Left ventricle myocardium superior (tissue), 1 donor: Measurements from ENCODE around the gene KLRC3. TPM values are rescaled to one million over a fixed set of nuclear protein-coding genes. Genes with fewer than 3 reads are reported as not detected.
"Not testable (repeated sequence)": the region's sequence is repeated elsewhere in the genome, so short reads cannot be mapped to it uniquely, and the experiment has no call there.

Source experiments
- ATAC-seq: fragments of 200-7000 bp; cut with Tn5 transposase; one replicate; pipeline ENCODE4 v1.9.1; 2020; ENCODE audit warnings: mild to moderate bottlenecking, moderate library complexity
- DNase-seq: peaks from one replicate; pipeline ENCODE4 v3.0.0-alpha.2; 2020
- intact Hi-C: fragments of 100-400 bp; cut with micrococcal nuclease; formaldehyde crosslinking; loops from one replicate; pipeline ENCODE4 v1.11.0; 2022
- total RNA-seq: library from RNA; stranded (reverse); fragmentation: NEBNext Ultra II Directional; extraction: Animal tissue kit (Norgen Biotek cat#: 25700); gene quantifications from one replicate; pipeline ENCODE4 v1.2.1, GENCODE V29; 2021
- donor health status: DM: no; HTN: yes; CAD: no; lungs with severe emphysema.

Gene KLRC3
- total RNA-seq, 1 donor from 2014 or later: not detected

DNA sequence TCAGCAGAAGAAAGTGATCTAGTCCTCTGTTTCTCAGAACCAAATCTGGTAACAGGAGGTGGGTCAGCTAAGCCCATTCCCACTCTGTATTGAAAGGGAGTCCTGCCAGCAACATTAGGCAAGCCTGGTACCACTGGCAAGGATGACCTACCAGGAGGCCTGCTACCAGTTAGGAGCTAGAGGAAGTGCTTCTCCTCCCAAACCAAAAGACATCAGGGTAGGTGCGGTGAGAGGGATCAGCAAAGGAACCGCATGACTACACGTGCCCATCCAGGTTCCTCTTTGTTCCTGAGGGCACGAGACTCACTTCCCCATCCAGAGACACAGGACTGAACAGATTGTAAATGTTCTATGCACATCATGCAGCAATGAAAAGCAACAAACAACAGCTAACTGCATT lies 13.7 kb downstream of the KLRC3 start:
- no peak for DNase-seq
- ATAC-seq: no peak
- intact Hi-C loops: no loop called here

DNA sequence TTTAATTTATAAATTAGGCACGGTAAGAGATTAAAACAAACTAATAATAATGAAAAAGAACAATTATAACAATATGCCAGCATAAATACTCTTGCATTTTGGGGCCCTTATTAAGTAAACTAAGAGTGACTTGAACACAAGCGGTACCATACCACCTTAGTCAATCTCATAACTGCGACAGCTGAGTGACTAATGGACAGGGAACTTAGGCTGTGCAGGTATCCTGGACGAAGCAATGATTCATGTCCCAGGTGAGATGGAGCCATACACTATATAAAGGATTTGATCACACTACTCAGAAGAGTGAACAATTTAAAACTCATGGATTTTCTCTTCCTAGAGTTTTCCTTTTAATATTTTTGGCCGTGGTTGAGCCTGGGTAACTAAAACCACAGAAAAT lies 15.1 kb downstream of the KLRC3 start:
- no peak for DNase-seq
- intact Hi-C loops: no loop called here
- ATAC-seq: no peak

GRCh38 chr12:10404798-10405197 lies 15.6 kb downstream of the KLRC3 start:
- intact Hi-C loops: no loop called here
- ATAC-seq (no peak), DNase-seq (no peak)

DNA sequence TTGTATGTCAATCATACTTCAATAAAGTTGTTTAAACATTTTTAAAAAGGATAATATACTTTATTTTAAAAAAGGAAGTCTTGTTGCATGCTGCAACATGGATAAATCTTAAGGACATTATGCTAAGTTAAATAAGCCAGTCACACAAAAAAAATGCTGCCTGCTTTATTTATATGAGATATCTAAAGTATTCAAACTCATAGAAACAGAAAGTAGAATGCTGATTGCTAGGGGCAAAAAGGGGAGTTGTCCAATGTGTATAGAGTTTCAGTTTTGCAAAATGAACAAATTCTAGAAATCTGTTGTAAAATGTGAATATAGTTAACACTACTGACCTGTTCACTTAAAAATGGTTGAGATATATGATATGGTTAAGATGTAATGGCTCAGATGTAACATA lies 19.6 kb downstream of the KLRC3 start:
- DNase-seq: no peak
- no peak for ATAC-seq
- intact Hi-C loops: no loop called here

DNA sequence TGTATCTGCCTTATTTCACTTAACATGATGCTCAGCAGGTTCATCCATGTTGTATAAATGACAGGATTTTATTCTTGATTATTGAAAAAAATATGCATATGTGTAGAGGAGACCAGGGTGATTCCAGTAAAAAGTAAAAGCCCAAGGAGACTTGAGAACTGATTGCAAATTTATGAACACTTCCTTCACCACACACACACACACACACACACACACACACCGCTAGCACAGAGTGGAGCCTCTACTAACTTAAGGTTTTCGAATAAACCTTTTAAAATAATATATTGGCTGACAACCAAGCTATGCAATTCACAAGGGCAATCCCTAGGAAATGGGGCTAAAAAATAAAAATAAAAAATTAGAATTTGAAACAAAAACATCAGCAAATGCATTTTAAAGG lies 22.2 kb downstream of the KLRC3 start:
- intact Hi-C loops: no loop called here
- ATAC-seq (no peak), DNase-seq (no peak)

DNA sequence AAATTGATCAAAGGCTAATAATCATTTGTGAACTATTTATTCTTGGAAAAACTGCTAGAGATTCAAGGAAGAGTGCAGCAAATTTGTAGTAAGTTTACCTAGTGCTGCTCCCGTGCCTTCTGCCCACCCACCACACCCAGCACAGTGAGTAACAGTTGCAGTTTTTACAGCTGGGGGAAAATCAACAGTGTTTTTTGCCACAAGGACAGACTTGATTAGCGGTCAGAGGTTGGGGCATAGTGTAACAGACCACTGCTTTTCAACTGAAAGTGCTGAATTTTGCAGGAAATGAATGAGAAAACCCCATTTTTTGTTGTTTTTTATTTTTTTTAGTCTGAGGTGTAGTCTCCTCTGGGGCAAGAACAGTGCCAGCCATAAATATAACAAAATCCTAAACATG lies 23.1 kb downstream of the KLRC3 start:
- DNase-seq: no peak
- intact Hi-C loops: no loop called here
- ATAC-seq: no peak

DNA sequence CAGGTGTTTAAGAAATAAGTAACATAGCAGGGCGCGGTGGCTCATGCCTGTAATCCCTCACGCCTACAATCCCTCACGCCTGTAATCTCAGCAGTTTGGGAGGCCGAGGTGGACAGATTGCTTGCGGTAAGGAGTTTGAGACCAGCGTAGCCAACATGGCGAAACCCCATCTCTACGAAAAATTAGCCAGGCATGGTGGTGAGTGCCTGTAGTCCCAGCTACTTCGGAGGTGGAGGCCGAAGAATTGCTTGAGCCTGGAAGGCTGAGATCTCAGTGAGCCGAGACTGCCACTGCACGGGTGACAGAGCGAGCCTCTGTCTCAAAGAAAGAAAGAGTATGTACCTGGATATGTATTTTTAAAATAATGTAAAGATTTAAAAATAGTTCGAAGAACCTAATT lies 24.2 kb downstream of the KLRC3 start:
- DNase-seq, intact Hi-C loops, ATAC-seq: not testable (repeated sequence)

GRCh38 chr12:10395390-10395998 lies 24.9 kb downstream of the KLRC3 start:
- DNase-seq (peak; percentile 24), ATAC-seq (peak; percentile 85)
- intact Hi-C loops: no loop called here

DNA sequence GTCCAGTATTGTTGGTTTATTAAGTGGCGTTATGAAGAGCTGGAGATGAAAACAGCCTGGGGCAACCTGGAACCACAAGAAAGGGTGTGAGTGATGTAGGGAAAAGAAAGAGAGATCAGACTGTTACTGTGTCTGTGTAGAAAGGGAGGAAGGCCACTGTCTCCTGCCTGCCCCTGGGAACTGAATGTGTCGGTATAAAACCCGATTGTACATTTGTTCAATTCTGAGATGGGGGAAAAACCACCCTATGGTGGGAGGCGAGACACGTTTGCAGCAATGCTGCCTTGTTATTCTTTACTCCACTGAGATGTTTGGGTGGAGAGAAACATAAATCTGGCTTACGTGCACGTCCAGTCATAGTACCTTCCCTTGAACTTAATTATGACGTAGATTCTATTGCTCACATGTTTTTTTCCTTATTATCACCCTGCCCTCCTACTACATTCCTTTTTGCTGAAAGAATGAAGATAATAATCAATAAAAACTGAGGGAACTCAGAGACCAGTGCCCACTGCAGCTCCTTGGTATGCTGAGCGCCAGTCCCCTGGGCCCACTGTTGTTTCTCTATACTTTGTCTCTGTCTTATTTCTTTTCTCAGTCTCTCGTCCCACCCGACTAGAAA lies 25.8 kb downstream of the KLRC3 start:
- DNase-seq, ATAC-seq, intact Hi-C loops: not testable (repeated sequence)

DNA sequence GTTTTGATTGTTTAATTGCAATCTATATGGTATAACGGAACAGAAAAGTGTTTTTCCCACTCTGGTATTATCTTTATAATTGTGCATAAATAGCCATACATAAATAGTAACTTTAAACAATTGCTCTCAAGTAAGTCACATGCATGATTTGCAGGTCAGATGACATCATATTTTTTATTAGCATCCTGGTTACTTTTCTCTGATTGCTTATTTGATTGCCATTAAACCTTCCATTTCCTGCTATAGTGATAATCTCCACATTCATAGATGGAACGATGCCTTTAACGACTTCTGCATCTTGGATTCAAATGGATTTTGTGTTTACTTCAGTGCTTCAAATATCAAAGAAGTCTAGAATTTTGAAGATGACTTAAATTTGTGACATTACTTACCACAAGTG lies 27.1 kb downstream of the KLRC3 start:
- no peak for ATAC-seq
- intact Hi-C loops: no loop called here

GRCh38 chr12:10392394-10392930 lies 27.9 kb downstream of the KLRC3 start:
- intact Hi-C loops: no loop called here
- DNase-seq (peak; percentile 49), ATAC-seq (peak; percentile 95)

More for the DNA sequence above, 27.1 kb downstream of the KLRC3 start:
- no peak for DNase-seq

DNA sequence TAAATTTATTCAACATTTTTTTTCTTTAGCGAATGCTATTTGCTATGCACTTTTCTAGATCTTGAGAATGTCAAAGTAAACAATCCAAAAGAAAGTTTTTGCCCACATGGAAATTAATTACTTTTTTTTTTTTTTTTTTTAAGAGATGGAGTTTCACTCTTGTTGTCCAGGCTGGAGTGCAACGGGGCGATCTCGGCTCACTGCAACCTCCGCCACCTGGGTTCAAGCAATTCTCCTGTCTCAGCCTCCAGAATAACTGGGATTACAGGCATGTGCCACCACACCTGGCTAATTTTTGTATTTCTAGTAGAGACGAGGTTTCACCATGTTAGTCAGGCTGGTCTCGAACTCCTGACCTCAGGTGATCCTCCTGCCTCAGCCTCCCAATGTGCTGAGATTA lies 29.4 kb downstream of the KLRC3 start:
- intact Hi-C loops, DNase-seq, ATAC-seq: not testable (repeated sequence)

DNA sequence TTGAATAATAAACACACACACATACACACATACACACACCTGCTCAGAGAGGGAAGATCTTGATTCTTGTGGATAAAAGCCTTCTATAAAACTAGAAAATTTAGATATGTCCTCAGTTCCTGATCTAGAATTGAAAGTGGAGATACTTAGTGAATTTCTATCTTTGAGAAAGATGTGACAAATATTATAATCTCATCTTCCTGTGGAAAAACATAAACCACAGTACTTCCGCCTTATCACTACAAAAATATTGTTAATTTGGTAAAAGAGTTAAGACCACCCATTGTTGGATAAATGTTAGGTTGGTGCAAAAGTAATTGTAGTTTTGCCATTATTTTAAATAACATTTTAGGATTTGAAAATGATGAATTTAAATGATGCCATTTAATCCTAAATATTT lies 30.5 kb downstream of the KLRC3 start, which contains the start of gene KLRK1:
Gene KLRK1 (minus strand): TSS at position 138 of the 400 bp plus-strand sequence. CDS start 1,231 bp downstream, outside the sequence.
- DNase-seq (no peak), ATAC-seq (no peak)
- intact Hi-C loops: no loop called here

- ATAC-seq (no peak), DNase-seq (no peak)
- intact Hi-C loops: no loop called here
Observed at GRCh38 chr12:10388624-10389413, 31.6 kb downstream of the KLRC3 start.

- intact Hi-C loops, ATAC-seq, DNase-seq: not testable (repeated sequence)
Observed at GRCh38 chr12:10387498-10387897, 32.9 kb downstream of the KLRC3 start.

- intact Hi-C loops: no loop called here
- DNase-seq (no peak), ATAC-seq (no peak)
Observed at GRCh38 chr12:10386857-10387256, 33.5 kb downstream of the KLRC3 start.

- intact Hi-C loops: no loop called here
- DNase-seq (no peak), ATAC-seq (no peak)
Observed at GRCh38 chr12:10385166-10385613, 35.2 kb downstream of the KLRC3 start.

DNA sequence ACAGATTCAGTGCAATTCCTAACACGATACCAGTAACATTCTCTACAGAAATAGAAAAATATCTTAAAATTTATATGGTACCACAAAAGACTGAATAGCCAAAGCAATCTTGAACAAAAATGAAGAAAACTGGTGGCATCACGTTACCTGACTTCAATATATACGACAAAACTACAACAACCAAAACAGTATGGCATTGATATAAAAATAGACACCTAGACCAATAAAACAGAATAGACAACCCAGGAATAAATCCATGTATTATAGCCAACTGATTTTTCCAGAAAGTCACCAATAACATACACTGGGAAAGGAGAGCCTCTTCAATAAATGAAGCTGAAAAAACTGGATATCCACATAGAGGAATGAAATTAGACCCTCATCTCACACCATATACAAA lies 36.2 kb downstream of the KLRC3 start:
- ATAC-seq: no peak
- intact Hi-C loops: no loop called here
- no peak for DNase-seq

DNA sequence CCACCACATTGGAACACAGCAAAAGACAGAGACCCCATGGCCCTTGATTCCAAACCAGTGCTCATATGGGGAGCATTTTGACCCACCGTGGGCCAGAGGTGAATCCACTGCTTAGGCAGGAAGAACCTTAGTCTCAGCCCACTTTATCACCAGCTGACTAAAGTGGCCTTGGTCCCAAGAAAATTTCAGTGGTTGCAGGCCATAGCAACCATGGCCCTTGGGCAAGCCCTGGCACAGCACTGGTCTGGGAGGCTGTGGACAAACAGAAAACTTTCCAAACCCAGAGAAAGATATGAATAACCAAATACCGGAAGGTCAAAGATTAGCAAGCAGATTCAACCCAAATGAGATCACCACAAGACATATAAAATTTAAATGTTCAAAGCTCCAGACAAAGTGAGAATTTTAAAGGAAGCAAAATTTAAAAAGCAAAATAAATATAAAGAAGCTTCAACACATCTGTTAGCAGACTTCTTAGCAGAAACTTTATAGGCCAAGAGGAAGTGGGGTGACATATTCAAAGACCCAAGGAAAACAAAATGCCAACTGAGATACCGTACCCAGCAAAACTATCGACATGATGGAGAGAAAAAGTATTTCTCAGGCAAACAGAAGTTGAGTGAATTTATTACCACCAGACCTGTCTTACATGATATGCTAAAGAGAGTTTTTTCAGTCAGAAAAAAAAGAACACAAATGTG lies 38.3 kb downstream of the KLRC3 start:
- intact Hi-C loops: no loop called here
- no peak for ATAC-seq
- no peak for DNase-seq
